NCI-H146 (cell line): ENCODE measurements around the gene LCE2B.

Experiments used
- DNase-seq: peaks from one replicate; lab custom pipeline; 2025; lab: John Stamatoyannopoulos, UW

LCE2B gene

DNA sequence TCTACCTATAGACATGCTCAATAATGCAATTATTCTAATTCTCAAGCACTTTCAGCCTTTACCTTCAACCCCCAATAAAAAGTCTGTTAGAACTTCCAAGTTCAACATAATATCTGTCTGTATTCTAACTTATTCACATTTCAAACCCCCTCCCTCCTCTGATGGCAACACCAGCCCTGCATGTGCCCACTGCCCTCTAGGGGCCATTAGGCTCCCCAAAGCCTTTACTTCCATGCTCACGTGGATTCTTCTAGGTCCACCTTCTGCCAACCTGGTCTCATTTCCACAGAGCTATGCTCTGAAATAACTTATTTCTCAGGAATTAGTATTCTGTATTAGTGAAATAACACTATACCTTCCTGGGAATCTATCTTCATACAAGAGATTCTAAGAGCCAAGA lies 49.7 kb downstream of the LCE2B start:
- no peak for DNase-seq
